IPS DF 19.7 (cell line): Measurements from ENCODE around the gene ARF6.
"Not testable (repeated sequence)": the region's sequence is repeated elsewhere in the genome, so short reads cannot be mapped to it uniquely, and the experiment has no call there.

Source experiments
- DNase-seq: peaks from one replicate; pipeline ENCODE4 v3.0.0-alpha.2; 2013; ENCODE audit warnings: low read depth, low spot score

The ARF6 gene

DNA sequence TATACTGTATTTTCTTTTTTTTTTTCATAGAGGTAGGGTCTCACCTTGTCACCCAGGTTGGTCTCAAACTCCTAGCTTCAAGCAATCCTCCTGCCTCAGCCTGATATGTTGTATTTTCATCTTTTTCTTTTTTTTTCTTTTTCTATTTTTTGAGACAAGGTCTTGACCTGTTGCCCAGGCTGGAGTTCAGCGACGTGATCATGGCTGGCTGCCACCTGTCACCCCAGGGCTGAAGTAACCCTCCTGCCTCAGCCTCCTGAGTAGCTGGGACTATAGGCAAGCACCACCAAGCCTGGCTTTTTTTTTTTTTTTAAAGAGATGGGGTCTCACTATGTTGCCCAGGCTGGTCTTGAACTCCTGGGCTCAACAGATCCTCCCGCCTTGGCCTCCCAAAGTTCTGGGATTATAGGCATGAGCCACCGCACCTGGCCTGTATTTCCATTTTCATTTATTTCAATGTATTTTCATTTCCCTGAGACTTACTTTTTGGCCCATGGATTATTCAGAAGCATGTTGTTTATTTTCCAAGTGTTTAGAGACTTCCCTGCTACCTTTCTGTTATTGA is 16.2 kb upstream of the ARF6 start:
- no peak for DNase-seq

DNA sequence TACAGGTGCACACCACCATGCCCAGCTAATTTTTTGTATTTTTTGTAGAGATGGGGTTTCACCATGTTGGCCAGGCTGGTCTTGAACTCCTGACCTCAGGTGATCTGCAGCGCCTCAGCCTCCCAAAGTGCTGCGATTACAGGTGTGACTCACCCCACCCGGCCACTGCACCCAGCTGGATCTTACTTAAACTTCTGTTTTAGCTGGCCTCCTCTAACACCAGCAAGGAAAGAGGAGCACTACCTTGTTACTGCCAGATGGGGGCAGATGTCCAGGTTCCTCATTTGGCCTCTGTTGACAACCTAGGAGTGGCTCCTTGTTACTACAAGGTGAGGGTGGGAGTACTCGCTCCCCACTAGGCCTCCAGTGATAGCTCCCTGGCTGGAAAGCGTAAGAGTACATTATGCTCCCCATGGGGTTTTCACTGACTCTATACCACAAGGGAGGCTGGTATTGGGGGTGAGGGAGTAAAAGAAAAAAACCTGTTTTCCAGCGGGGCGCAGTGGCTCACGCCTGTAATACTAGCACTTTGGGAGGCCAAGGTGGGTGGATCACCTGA is 13.2 kb upstream of the ARF6 start:
- peak; percentile 77 for DNase-seq

DNA sequence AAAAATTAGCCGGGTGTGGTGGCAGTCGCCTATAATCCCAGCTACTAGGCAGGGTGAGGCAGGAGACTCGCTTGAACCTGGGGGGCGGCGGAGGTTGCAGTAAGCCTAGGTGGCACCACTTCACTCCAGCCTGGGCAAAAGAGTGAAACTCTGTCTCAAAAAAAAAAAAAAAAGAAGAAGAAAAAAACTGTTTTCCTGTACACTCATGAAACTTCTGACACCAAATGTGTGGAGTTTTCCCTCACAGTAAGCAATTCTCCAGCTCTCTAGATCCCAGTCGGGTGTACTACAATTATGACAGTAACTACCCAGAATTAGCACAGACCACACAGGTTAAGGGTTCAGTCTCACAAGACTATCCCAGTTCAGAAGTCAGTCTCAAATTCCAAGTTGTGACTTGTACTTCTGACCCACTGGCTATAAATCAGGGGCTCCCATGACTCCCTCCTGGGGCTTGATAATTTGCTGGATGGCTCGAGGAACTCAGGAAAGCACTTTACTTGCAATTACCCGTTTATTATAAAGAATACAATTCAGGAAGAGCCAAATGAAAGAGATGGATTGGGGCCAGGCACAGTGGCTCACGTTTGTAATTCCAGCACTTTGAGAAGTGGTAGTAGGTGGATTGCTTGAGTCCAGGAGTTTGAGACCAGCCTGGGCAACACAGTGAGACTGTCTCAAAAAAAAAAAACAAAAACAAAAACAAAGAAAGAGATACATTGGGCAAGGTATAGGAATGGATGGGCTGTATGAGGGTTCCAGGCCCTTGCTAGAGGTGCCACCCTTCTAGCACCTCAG is 12.4 kb upstream of the ARF6 start:
- DNase-seq: no peak

DNA sequence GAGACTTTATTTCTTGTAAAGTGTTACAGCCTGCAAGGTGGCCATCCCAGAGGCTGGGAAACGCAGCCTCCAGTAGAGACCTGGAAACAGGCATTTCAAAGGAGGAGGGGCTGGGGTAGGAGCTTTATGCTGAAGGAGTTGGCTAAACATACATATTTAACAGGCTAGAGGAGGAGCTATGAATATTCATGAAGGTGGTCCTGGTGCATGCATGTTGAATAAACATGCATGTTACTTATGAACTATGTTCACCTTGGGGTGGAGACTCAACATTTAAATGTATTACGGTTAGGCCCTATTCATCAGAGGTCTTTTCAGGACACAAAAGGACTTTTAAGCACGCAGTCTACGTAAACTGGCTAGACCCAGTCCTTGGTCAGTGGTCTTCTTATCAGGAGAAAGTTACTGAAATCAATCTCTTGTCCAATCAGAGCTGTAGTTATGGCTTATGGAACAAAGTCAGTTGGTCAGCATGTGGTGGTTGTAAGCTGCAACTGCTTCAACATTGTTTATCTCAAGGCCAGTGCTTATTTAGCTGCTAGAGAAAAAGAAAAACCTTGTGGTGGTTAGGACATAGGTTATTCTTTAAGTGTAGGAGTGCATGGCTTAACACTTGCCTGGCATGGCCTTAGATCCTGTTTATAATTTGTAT is 11.4 kb upstream of the ARF6 start:
- DNase-seq: no peak

DNA sequence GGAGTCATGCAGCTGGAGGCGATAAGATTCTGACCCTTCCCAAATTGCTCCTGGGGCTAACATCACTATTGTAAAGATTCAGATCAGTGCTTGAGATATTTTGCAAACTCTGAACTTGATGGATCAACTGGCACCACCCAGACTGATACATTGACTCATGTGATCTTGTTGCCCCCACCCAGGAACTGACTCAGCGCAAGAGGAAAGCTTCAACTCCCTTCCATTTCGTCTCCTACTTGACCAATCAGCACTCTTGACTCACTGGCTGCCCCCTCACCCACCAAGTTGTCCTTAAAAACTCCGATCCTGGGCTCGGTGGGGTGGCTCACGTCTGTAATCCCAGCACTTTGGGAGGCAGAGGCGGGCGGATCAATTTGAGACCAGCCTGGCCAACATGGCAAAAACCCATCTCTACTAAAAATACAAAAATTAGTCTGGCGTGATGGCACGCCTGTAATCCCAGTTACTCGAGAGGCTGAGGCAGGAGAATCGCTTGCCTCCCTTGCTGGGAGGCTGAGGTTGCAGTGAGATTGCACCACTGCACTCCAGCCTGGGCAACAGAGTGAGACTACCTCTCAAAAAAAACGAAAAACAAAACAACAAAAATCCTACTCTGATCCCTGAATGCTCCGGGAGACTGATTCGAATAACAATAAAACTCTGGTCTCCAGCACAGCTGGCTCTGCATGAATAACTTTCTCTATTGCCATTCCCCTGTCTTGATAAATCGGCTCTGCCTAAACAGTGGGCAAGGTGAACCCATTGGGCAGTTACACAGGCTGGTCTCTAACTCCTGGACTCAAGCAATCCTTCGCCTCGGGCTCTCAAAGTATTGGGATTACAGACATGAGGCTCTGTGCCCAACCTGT is 9.8 kb upstream of the ARF6 start:
- no peak for DNase-seq

DNA sequence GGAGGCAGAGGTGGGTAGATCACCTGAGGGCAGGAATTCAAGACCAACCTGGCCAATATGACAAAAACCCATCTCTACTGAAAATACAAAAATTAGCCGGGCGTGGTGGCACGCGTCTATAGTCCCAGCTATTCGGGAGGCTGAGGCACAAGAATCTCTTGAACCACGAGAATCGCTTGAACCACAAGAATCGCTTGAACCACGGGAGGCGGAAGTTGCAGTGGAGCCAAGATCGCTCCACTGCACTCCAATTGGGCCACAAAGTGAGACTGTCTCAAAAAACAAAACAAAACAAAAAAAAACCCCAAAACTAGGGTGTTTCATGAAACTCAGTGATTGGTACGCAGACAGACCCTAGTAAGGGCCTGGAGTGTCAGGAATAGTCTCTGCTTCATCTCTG is 6.4 kb upstream of the ARF6 start:
- DNase-seq: no peak

DNA sequence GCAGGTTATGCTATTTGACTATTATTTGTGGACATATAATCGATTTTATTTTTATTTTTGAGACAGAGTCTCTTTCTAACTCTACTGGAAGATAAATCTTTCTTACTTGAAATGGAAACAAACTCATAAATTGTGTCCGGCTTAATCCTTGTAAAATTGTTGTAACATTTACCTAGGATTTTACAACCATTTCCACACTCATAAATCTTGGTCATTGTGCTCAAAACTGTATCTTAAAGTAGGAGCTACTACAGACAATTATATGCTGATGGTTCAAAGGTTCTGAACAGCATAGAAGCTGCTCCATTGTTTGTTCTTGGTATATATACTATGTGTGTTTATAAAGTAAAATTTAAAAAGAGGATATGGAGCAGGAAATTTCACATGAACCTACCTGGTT is 4.6 kb upstream of the ARF6 start:
- DNase-seq: no peak

DNA sequence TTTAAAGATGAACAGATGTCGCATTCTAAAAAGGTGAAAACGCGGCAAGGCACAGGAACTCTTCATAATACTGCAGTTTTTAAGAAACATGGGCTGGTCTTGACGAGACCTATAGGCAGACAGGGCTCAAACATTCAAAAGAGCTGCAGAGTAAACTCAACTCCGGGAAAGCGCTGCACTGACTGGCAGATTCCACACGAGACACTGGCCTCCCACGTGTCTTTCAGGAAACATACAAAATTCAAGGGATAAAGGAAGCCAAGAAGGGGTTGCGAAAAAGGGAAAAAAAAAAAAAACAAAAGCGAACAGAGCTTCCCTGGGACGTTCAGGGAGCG is 614 bp upstream of the ARF6 start:
- DNase-seq: no peak

DNA sequence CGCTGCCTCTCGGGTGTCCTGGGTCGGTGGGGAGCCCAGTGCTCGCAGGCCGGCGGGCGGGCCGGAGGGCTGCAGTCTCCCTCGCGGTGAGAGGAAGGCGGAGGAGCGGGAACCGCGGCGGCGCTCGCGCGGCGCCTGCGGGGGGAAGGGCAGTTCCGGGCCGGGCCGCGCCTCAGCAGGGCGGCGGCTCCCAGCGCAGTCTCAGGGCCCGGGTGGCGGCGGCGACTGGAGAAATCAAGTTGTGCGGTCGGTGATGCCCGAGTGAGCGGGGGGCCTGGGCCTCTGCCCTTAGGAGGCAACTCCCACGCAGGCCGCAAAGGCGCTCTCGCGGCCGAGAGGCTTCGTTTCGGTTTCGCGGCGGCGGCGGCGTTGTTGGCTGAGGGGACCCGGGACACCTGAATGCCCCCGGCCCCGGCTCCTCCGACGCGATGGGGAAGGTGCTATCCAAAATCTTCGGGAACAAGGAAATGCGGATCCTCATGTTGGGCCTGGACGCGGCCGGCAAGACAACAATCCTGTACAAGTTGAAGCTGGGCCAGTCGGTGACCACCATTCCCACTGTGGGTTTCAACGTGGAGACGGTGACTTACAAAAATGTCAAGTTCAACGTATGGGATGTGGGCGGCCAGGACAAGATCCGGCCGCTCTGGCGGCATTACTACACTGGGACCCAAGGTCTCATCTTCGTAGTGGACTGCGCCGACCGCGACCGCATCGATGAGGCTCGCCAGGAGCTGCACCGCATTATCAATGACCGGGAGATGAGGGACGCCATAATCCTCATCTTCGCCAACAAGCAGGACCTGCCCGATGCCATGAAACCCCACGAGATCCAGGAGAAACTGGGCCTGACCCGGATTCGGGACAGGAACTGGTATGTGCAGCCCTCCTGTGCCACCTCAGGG is 679 bp downstream of the ARF6 start:
- no peak for DNase-seq

DNA sequence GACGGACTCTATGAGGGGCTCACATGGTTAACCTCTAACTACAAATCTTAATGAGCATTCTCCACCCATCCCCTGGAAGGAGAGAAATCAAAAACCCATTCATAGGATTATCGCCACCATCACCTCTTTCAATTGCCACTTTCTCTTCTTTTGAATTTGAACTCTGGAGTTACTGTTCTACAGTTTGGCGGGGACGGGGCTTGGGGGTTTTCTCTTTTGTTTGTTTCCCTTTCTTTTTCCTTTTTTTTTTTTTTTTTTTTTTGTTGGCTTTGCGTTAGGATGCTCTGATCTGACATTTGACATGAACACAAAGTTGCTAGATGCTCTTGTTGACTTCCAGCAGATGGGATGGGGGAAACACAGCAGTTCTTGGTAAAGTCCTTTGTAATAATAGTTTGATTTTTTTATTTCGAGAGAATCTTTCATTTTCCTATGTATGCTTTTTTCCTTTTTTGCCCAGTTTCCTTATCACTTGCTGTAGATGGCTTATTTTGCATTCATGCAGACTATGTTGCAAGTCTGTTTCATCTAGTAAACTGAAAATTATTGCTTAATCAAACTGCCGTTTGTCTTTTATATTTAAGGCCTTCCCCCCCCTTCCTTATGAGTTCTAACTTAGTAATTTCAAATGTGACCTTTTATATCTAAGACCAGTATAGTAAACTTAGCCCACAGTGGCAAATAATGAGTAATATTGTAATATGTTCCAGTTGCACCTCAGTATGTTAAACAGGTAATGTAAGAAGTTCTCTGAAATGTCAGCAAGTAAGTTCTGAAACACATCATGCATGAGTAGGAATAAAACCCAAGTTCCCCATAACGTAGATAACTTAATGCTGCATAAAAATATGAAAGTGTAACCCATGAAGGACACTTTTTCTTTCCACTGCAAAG is 1.6 kb downstream of the ARF6 start:
- not testable (repeated sequence) for DNase-seq

DNA sequence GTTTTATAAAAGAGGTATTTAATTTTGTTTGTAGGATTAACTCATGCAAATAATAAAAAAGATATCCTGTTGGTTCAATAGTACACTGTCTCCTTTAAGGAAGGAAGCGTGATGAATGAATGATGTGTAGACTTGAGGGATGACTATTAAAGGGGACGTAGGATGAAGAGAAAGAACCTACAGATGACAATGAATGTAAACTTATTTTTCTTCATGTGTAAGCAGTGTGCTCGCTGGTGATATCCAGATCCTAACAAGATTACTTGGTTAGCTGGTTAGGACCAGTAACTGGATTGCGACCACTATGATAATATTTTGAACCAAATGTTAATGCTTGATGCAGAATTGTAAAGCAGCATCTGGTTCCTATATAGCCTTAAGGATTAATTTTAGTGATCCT is 2.6 kb downstream of the ARF6 start:
- DNase-seq: no peak

DNA sequence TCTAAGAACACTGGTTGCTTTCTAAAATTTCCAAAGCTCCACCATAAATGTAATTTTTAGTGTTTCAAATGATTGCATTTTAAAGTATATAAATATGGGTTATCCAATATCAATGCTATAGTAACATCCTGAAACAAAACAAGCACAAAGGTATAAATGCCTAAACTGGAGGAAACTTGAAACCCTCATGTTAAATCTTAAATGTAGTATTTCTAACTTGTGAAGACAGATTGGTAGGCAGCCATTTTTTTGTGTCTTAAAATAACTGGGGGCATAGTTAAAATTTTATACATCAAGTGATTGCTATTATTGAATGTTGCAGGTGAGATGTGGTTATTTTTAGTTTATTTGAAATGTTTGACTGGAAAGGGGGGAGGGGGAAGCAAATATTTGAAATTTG is 3.4 kb downstream of the ARF6 start:
- not testable (repeated sequence) for DNase-seq

DNA sequence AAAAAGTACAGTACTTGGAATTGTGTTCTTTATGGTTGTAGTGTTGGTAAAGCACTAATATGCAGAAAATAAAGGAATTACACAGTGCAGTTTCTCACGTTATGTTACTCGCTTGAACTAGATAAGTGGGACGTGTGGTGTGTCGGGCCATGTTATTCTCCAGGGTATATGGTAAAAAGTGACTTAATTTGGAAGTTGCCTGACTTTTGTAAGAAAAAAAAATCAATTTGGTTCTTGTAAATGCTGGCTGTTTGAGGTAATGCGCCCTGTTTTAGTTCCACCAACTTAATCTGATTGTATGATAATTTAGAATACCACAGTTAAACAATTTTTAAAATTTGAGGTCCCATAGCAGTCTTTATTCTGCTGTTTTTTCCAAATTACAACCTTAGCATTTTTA is 4.1 kb downstream of the ARF6 start:
- DNase-seq: no peak

DNA sequence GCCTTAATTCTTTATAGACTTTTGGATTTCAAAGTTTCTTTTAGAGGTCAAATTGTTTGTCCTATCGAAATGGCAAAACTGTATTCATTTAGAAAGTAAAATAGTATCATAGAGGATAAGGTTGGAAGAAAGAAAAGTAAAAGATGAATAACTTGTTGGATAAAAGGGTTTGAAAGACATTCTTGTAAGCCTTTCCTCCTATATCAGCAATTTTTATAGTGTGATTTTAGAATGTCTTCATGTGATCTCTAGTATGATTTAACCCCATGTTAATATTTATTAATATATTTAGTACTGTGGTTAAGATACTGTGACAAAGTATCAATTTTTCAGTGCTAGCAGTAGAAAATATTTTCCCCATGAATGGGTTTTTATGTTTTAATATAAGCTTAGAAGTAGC is 4.5 kb downstream of the ARF6 start:
- DNase-seq: no peak

DNA sequence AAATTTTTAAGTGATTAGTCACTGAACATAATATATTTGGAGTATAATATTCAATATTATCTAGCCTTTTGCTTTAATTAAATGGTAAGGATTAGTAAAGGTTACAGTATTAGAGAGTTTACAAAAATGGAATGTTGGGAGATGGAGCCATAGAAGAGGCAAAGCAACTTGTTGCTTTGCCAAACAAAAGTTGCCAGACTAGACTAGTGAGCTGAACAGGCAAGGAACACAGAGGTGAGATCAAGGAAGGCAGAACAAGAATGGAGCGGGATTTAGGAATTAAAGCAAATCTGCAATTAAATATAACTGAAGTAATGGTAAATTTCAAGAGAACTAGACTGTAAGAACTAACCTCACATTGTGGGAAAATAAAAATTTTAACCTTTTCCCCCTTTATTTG is 5.1 kb downstream of the ARF6 start:
- DNase-seq: no peak

DNA sequence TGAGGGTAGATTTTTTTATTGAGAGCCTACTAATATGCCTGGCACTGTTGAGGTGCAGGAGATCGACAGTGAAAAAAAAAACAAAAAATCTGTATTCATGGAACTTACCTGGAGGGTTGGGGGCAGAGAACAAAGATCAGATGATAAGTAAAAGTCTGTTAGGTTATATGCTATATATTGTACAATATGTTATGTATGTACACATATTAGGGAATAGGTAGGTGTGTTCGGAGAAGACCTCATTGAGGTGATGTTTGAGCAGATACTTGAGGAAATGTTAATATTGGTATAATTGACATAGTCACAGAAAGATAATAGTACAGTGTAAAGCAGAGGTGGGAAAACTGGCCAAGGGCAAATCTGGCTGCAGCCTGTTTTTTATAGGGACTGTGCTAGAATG is 5.6 kb downstream of the ARF6 start:
- DNase-seq: no peak

DNA sequence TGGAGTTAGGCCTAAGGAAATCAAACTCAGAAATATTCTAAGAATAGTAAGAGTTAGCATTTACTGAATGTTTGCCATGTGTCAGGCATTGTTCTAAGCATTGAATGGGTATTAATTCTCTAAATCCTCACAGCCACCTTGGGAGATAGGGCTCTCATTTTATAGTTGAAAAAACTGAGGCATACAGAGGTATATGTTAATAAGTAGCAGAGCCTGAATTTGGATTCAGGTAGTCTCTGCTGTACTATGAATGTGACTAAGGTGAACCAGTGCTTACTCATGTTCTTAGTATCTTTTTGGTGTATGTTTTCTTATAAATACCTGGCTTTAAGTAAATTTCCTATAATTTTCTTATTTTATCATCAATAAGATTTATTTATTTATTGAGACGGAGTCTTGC is 8.1 kb downstream of the ARF6 start:
- no peak for DNase-seq

DNA sequence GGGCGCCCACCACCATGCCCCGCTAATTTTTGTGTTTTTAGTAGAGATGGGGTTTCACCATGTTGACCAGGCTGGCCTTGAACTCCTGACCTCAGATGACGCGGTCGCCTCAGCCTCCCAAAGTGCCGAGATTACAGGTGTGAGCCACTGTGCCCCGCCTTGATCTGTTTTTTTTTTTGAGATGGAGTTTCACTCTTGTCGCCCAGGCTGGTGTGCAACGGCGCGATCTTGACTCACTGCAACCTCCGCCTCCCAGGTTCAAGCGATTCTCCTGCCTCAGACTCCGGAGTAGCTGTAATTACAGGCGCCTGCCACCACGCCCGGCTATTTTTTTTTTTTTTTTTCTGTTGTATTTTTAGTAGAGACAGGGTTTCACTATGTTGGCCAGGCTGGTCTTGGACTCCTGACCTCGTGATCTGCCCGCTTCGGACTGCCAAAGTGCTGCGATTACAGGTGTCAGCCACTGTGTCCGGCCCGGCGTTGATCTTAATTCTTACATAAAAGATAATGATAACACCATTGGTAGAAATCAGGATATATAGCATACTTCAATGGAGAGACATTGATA is 9.9 kb downstream of the ARF6 start:
- not testable (repeated sequence) for DNase-seq

DNA sequence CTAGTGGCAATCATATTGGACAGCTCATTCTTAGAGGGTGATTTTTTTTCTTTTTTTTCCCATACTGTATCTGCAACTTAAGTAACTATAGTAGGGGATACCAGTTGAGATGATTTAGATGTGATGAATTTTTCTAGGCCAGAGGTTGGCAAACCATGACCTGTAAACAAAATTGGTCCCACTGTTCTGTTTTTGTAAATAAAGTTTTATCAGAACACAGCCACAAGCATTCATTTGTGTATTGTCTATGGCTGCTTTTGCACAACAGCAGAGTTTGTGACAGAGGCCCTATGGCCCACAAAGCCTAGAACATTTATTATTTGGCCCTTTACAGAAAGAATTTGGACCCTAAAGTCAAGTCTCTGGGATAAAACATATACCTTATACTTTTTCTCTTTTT is 11.4 kb downstream of the ARF6 start:
- DNase-seq: no peak

DNA sequence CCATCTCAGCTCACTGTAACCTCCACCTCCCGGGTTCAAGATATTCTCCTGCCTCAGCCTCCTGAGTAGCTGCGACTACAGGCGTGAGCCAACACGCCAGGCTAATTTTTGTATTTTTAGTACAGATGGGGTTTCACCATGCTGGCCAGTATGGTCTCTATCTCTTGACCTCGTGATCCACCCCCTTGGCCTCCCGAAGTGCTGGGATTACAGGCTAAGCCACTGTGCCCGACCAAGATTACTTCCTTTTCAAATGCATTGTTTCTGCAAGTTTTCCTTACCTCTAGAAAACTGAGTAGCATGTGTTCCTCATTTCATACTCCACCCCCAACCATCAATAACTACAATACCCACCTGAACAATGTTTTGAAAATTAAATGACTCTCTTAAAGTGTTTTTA is 13.1 kb downstream of the ARF6 start:
- DNase-seq: no peak
